Lower lobe of right lung (tissue), 2 donors: Measurements from ENCODE around the gene FGF18. TPM values are rescaled to one million over a fixed set of nuclear protein-coding genes. Genes with fewer than 3 reads are reported as not detected.
A peak's percentile ranks its signal among the peaks of the same experiment; 100 is the strongest.
"Not testable (repeated sequence)": the region's sequence is repeated elsewhere in the genome, so short reads cannot be mapped to it uniquely, and the experiment has no call there.

Experiments used
- ATAC-seq, 2 donors: fragments of 200-7000 bp; cut with Tn5 transposase; one replicate each; pipeline ENCODE4 v1.9.1; 2020 to 2022; ENCODE audit warnings: mild to moderate bottlenecking in 2 of 2, moderate library complexity in 2 of 2
- DNase-seq: peaks from one replicate; pipeline ENCODE4 v3.0.0-alpha.2; 2020
- H3K27ac ChIP-seq: fragments of 200-600 bp; one replicate; pipeline ENCODE4 v1.8.0; 2022
- H3K27me3 ChIP-seq: fragments of 200-600 bp; one replicate; pipeline ENCODE4 v1.8.0; 2022; ENCODE audit warnings: low read depth
- H3K36me3 ChIP-seq: fragments of 200-600 bp; one replicate; pipeline ENCODE4 v1.8.0; 2022; ENCODE audit warnings: mild to moderate bottlenecking
- H3K4me1 ChIP-seq: fragments of 200-600 bp; one replicate; pipeline ENCODE4 v1.8.0; 2022
- H3K4me3 ChIP-seq: fragments of 200-600 bp; one replicate; pipeline ENCODE4 v1.8.0; 2022; ENCODE audit warnings: mild to moderate bottlenecking
- H3K9me3 ChIP-seq: fragments of 200-600 bp; one replicate; pipeline ENCODE4 v1.8.0; 2022
- CTCF ChIP-seq: fragments of 200-600 bp; IDR thresholded peaks from one replicate; pipeline ENCODE4 v1.8.0; 2022; ENCODE audit warnings: antibody characterized with exemption, mild to moderate bottlenecking
- intact Hi-C: fragments of 100-400 bp; cut with DNase I; formaldehyde crosslinking; loops from one replicate; pipeline ENCODE4 v1.11.0; 2022
- total RNA-seq: library from RNA; stranded (reverse); fragmentation: NEBNext Ultra II Directional; extraction: Animal tissue kit (Norgen Biotek cat#: 25700); gene quantifications from one replicate; pipeline ENCODE4 v1.2.1, GENCODE V29; 2021
- donor health status: DM: no; HTN: yes; CAD: no; lungs with severe emphysema.

FGF18 gene
- total RNA-seq, 1 donor from 2014 or later = 2.0 TPM

GRCh38 chr5:171413153-171413910, 6.1 kb upstream of the FGF18 start:
- Histone ChIP-seq H3K4me1 (peaks cover 16% of the 10 kb centered on the region), H3K27me3 (no peaks in the 10 kb centered on the region), H3K27ac (no peak overlapping the region), H3K4me3 (no peak overlapping the region), H3K36me3 (peaks cover 60% of the 10 kb centered on the region), H3K9me3 (no peaks in the 10 kb centered on the region)
- intact Hi-C loops = loop anchor here (10.0 kb wide), 1 partner anchor 491 kb away; no protein-coding TSS in a partner anchor
- no peak for TF ChIP-seq CTCF
- no peak for ATAC-seq
- DNase-seq = no peak

- not testable (repeated sequence) for DNase-seq
- intact Hi-C loops = loop anchor here (10.0 kb wide), 1 partner anchor 491 kb away; no protein-coding TSS in a partner anchor
Observed at GRCh38 chr5:171413993-171414392, 5.5 kb upstream of the FGF18 start.

GRCh38 chr5:171415115-171415730, 4.2 kb upstream of the FGF18 start:
- no peak for TF ChIP-seq CTCF
- ATAC-seq = no peak
- intact Hi-C loops = loop anchor here (10.0 kb wide), 1 partner anchor 490 kb away; no protein-coding TSS in a partner anchor

More at GRCh38 chr5:171413993-171414392, 5.5 kb upstream of the FGF18 start:
- Histone ChIP-seq H3K36me3 (peaks cover 54% of the 10 kb centered on the region), H3K4me1 (peaks cover 19% of the 10 kb centered on the region)
- H3K9me3 ChIP-seq, H3K27ac ChIP-seq, H3K27me3 ChIP-seq, ATAC-seq, H3K4me3 ChIP-seq: not testable (repeated sequence)

GRCh38 chr5:171416160-171417049, 3.0 kb upstream of the FGF18 start:
- H3K27ac ChIP-seq = no peak overlapping the region
- ATAC-seq (no peak), DNase-seq (no peak)
- H3K4me3 ChIP-seq = no peak overlapping the region
- intact Hi-C loops = loop anchor here (10.0 kb wide), 1 partner anchor 488 kb away; no protein-coding TSS in a partner anchor
- H3K27me3 ChIP-seq = peaks cover 12% of the 10 kb centered on the region
- H3K36me3 ChIP-seq = peaks cover 33% of the 10 kb centered on the region
- peaks cover 26% of the 10 kb centered on the region for H3K4me1 ChIP-seq
- no peaks in the 10 kb centered on the region for H3K9me3 ChIP-seq
- no peak for TF ChIP-seq CTCF

More at GRCh38 chr5:171415115-171415730, 4.2 kb upstream of the FGF18 start:
- peaks cover 41% of the 10 kb centered on the region for H3K36me3 ChIP-seq
- no peaks in the 10 kb centered on the region for H3K9me3 ChIP-seq
- DNase-seq = no peak
- peaks cover 15% of the 10 kb centered on the region for H3K4me1 ChIP-seq
- H3K4me3 ChIP-seq = no peak overlapping the region
- H3K27me3 ChIP-seq = peaks cover under 1% of the 10 kb centered on the region
- no peak overlapping the region for H3K27ac ChIP-seq

- peak; percentile 90 for ATAC-seq
- Histone ChIP-seq H3K9me3 (no peaks in the 10 kb centered on the region), H3K4me3 (peak overlapping the region; percentile 50), H3K27ac (peak overlapping the region; percentile 24), H3K27me3 (peaks cover 13% of the 10 kb centered on the region), H3K36me3 (peaks cover 13% of the 10 kb centered on the region), H3K4me1 (peaks cover 27% of the 10 kb centered on the region)
- peak; percentile 81 for DNase-seq
- intact Hi-C loops = loop anchor here (10.0 kb wide), 1 partner anchor 486 kb away; no protein-coding TSS in a partner anchor
- TF ChIP-seq CTCF = peak; percentile 91
Observed at GRCh38 chr5:171418316-171418981, 998 bp upstream of the FGF18 start.
